SU-DHL-6 (cell line): Measurements from ENCODE around the gene ABCB1.

ENCODE experiments used
- CTCF ChIP-seq: fragments of 200-600 bp; sonication (generic); IDR thresholded peaks from one replicate; pipeline ENCODE4 v1.5.1; 2017; ENCODE audit warnings: antibody characterized with exemption, mild to moderate bottlenecking, low read length, moderate library complexity; ENCODE audit not compliant: insufficient read depth, poor library complexity, severe bottlenecking
- EZH2phosphoT487 ChIP-seq: fragments of 200-600 bp; sonication (generic), shearing (Covaris generic); conservative IDR thresholded peaks from 2 replicates; pipeline ENCODE4 v1.6.1; 2018; ENCODE audit warnings: mild to moderate bottlenecking, antibody characterized with exemption, low read length, moderate library complexity, mixed read lengths

GRCh38 chr7:87615197-87615596 is 14.5 kb upstream of the ABCB1 start:
- no peak for TF ChIP-seq CTCF
- no peak for TF ChIP-seq EZH2phosphoT487
